ENCODE results near the gene PERCC1.

DNA sequence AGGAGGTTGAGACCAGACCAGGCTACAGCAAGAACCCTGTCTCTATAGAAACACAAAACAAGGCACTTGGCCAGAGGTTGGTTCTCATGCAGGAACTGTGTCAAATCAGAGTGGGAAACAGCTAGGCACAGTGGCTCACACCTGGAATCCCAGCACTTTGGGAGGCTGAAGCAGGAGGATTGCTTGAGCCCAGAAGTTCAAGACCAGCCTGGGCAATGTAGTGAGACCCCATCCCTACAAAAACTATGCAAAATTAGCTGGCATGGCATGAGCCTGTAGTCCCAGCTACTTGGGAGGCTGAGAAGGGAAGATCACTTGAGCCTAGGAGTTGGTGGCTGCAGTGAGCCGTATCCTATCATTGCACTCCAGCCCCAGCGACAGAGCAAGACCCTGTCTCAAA, 18.0 kb upstream of the PERCC1 start:
- TF ChIP-seq CTCF (IDR thresholded peaks at IDR 0.05): no peak
- TF ChIP-seq POLR2A (IDR thresholded peaks at IDR 0.05): no peak
